Thyroid gland (tissue), 4 donors: ENCODE measurements around the gene TSPAN33. TPM values are rescaled to one million over a fixed set of nuclear protein-coding genes. Genes with fewer than 3 reads are reported as not detected.

ENCODE experiments used
- DNase-seq, 2 donors: peaks; one replicate each; pipeline ENCODE4 v3.0.0-alpha.2; 2019
- H3K27ac ChIP-seq, 3 donors: fragments of 200-600 bp; sonication (generic); 1 replicate in 2 of 3; 2 replicates in 1 of 3; pipeline ENCODE4 v1.5.1; 2016 to 2019; ENCODE audit warnings: mild to moderate bottlenecking in 1 of 3, moderate library complexity in 1 of 3
- H3K27me3 ChIP-seq: fragments of 200-600 bp; sonication (generic); one replicate; pipeline ENCODE4 v1.5.1; 2019
- H3K36me3 ChIP-seq, 2 donors: fragments of 200-600 bp; sonication (generic); one replicate each; pipeline ENCODE4 v1.5.1; 2016 to 2019
- H3K4me1 ChIP-seq, 2 donors: fragments of 200-600 bp; sonication (generic); one replicate each; pipeline ENCODE4 v1.5.1; 2017 to 2019
- H3K4me3 ChIP-seq, 3 donors: fragments of 200-600 bp; sonication (generic); replicated peaks in 1 of 3; 1 replicate in 2 of 3; 2 replicates in 1 of 3; pipeline ENCODE4 v1.5.1; 2016; ENCODE audit warnings: mild to moderate bottlenecking in 1 of 3
- H3K9me3 ChIP-seq: fragments of 200-600 bp; sonication (generic); one replicate; pipeline ENCODE4 v1.5.1; 2017
- CTCF ChIP-seq, 6 experiments: fragments of 200-600 bp in 3 of 6; fragments of 450-650 bp in 3 of 6; sonication (generic) in 3 of 6; IDR thresholded peaks; one replicate each; pipeline ENCODE4 v1.5.1; 2016 to 2019; ENCODE audit warnings: antibody characterized with exemption in 6 of 6, mild to moderate bottlenecking in 2 of 6, inconsistent platforms in 1 of 6, moderate library complexity in 1 of 6
- POLR2A ChIP-seq, 2 donors: fragments of 450-650 bp; IDR thresholded peaks; one replicate each; pipeline ENCODE4 v1.6.1; 2017; ENCODE audit warnings: antibody characterized with exemption in 2 of 2, mild to moderate bottlenecking in 2 of 2, moderate library complexity in 1 of 2
- WGBS, 2 donors: methylation state at CpG; one replicate each; pipeline ENCODE4 v1.1.5; 2017; 5-methylcytosine and 5-hydroxymethylcytosine counted together
- intact Hi-C: fragments of 100-400 bp; cut with DNase I; formaldehyde crosslinking; loops from one replicate; pipeline ENCODE4 v1.15.1; 2023
- total RNA-seq, 4 donors: library from RNA; depleted of rRNA; stranded (reverse); fragments of >200 nt; gene quantifications; one replicate each; pipeline ENCODE4 v1.2.3, GENCODE V29; 2016

The TSPAN33 gene
- total RNA-seq, 4 donors from 2014 or later: 5.0 to 20.4 (median 10.4) TPM

DNA sequence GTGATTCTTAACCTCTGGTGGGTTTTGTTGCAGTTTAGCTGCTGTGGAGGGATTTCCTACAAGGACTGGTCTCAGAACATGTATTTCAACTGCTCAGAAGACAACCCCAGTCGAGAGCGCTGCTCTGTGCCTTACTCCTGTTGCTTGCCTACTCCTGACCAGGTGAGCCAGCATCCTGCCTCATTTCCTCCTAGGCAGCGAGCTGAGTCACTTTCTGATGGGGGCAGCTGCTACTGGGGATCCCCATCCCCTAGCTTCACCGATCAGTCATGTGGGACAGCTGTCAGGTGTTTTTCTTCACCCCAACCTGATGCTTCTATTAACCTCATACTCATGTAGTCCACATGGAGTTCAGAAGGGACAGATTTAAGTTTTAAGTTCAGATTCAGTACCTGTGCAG, 22.2 kb downstream of the TSPAN33 start:
- intact Hi-C loops: no loop called here
- DNase-seq: no peak
- Histone ChIP-seq H3K27ac (no peak overlapping the region), H3K9me3 (no peaks in the 10 kb centered on the region), H3K36me3 (no peaks in the 10 kb centered on the region), H3K27me3 (no peaks in the 10 kb centered on the region), H3K4me3 (no peak overlapping the region), H3K4me1 (peaks cover 4 to 7% of the 10 kb centered on the region in 2 donors)
- WGBS, 2 donors: 93 to 94% methylated on average over 4 of the region's 4 CpGs
- TF ChIP-seq CTCF (IDR thresholded peaks at IDR 0.05): no peak
- no peak for TF ChIP-seq POLR2A (IDR thresholded peaks at IDR 0.05)

DNA sequence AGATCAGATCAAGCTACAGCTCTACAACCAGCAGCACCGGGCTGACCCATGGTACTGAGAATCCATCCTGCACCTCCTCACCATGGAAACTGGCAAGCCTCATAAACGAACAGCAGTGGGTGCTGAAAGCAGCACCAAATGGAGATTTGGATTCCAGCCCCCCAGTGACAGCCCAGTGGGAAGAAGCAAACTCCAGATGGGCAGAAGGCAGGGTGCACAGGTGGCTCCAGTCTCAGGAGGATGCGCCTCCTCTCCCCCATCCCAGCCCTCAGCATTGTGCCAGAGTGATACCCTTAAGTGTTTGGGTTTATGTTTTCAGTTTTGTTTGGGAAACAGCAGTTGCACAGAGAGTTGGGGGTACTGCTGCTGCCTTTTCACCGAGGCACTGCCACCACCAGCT, 23.3 kb downstream of the TSPAN33 start:
- Histone ChIP-seq H3K27ac (no peak overlapping the region), H3K4me3 (no peak overlapping the region), H3K27me3 (no peaks in the 10 kb centered on the region), H3K4me1 (peaks cover 4 to 5% of the 10 kb centered on the region in 2 donors), H3K9me3 (no peaks in the 10 kb centered on the region), H3K36me3 (no peaks in the 10 kb centered on the region)
- intact Hi-C loops: no loop called here
- TF ChIP-seq CTCF (IDR thresholded peaks at IDR 0.05): no peak
- no peak for TF ChIP-seq POLR2A (IDR thresholded peaks at IDR 0.05)
- no peak for DNase-seq
- WGBS, 2 donors: 72 to 85% methylated on average over 4 of the region's 4 CpGs

DNA sequence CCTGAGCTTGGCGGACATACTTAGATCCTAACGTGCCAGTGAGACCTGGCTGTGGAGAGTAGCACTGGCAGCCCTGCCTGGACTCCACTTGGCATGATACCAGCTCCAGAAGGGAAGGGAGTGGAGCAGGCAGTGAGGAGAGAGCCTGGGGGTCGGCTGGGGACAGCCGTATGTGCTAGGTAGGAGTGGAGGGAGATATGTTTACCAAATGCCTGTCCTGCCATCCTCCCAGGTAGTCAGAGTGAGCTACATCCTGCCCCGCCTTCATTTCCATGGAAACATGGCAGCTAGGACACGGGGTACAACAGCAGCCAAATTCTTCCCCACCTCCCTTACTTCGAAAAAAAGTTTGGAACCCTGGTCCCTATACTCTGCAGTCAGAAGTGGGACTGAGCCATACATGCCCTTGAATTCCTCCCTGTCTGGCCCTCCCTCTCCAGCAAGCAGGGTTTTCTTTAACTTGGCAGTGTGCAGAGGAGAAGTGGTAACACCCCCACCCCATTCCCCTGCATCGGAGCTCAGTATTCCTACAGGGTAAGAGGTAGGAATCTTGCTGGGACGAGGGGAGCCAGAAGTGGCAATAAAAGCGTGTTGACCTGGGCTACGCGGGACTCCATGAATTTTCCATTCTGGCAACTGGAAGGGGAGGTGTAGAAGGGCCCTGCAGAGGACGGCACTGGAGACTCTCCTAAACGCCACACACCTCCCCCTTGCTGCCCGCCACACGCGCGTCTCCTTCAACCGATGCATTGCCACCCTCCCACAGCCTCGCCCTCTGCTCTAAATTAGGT, 23.9 kb downstream of the TSPAN33 start:
- 46 to 55% methylated on average over 20 of the region's 20 CpGs for WGBS, 2 donors
- Histone ChIP-seq H3K4me3 (peak overlapping the region in 1 of 3 donors; percentile 37), H3K4me1 (peaks cover 4 to 5% of the 10 kb centered on the region in 2 donors), H3K9me3 (no peaks in the 10 kb centered on the region), H3K36me3 (no peaks in the 10 kb centered on the region), H3K27ac (peak overlapping the region in 1 of 3 donors; percentile 65), H3K27me3 (no peaks in the 10 kb centered on the region)
- intact Hi-C loops: no loop called here
- TF ChIP-seq POLR2A (IDR thresholded peaks at IDR 0.05) (no peak), CTCF (IDR thresholded peaks at IDR 0.05) (no peak)
- DNase-seq: peak in 1 of 2 donors; percentile 17

DNA sequence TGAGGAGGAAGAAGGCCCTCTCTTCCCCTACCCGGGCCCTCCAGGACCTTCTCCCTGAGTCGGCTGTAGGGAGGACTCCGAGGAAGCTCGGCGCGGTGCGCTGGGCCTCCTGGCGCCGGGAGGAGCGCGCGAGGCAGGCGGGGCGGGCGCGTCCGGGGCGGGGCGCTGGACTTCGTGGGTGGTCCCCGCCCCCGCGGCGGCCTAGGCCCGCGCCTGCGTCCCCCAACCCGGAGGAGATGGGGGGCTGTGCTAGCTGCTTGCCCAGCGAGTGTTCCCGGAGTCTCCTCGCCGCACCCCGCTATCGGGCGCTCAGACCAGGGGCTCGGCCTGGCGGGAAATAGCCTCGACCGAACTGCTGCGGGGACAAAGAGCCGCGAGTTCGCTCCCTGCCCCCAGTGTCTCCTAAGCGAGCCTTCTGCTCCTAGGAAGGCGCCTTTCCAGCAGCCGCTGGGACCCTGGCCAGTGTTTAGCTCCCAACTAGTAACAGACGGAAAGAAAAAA, 24.7 kb downstream of the TSPAN33 start:
- TF ChIP-seq POLR2A (IDR thresholded peaks at IDR 0.05) (no peak), CTCF (IDR thresholded peaks at IDR 0.05) (no peak)
- no peaks in the 10 kb centered on the region for H3K27me3 ChIP-seq
- H3K4me3 ChIP-seq: peak overlapping the region in 1 of 3 donors; percentile 37
- no peaks in the 10 kb centered on the region for H3K9me3 ChIP-seq
- peaks cover 4 to 5% of the 10 kb centered on the region in 2 donors for H3K4me1 ChIP-seq
- intact Hi-C loops: no loop called here
- WGBS, 2 donors: 7 to 8% methylated on average over 23 of the region's 47 CpGs
- peak overlapping the region in 1 of 3 donors; percentile 65 for H3K27ac ChIP-seq
- H3K36me3 ChIP-seq: no peaks in the 10 kb centered on the region
- DNase-seq: peak; percentile 45 to 57
